ENCODE measurements around the gene NR6A1.

- TF ChIP-seq CTCF (IDR thresholded peaks at IDR 0.05) (no peak), POLR2A (IDR thresholded peaks at IDR 0.05; ENCODE audit: low read length) (no peak), JUNB (IDR thresholded peaks at IDR 0.05) (no peak), PHF8 (IDR thresholded peaks at IDR 0.05; ENCODE audit: borderline replicate concordance, low read depth) (no peak), BHLHE40 (IDR thresholded peaks at IDR 0.05; ENCODE audit: low read depth, low read length) (no peak), SREBF2 (IDR thresholded peaks at IDR 0.05) (no peak), HMGXB4 (CRISPR knock-in tag; IDR thresholded peaks at IDR 0.05; ENCODE audit: borderline replicate concordance) (no peak), SMC3 (IDR thresholded peaks at IDR 0.05) (no peak), MYC (IDR thresholded peaks at IDR 0.05; ENCODE audit: borderline replicate concordance, low read length) (no peak), POLR2AphosphoS2 (conservative IDR thresholded peaks at IDR 0.05; ENCODE audit: low read length) (no peak), RAD21 (conservative IDR thresholded peaks at IDR 0.05 in 1 of 2, IDR thresholded peaks at IDR 0.05 in 1 of 2) (no peak)
Observed at GRCh38 chr9:124504530-124505005, 266.5 kb downstream of the NR6A1 start.

Measured in A549 (cell line).